Neural cell (in vitro differentiated cells): ENCODE results near the gene ZFP90. TPM values are rescaled to one million over a fixed set of nuclear protein-coding genes. Genes with fewer than 3 reads are reported as not detected.

Experiments used
- H2AFZ ChIP-seq: fragments of 200-600, 300-800 bp; sonication (generic), shearing (Covaris generic); 2 replicates; pipeline ENCODE4 v1.6.0; 2014; ENCODE audit warnings: low read depth, mild to moderate bottlenecking, antibody characterized with exemption, low read length, moderate library complexity
- H3F3A ChIP-seq: fragments of 200-600 bp; shearing (Covaris generic); 2 replicates; pipeline ENCODE4 v1.6.1; 2016; ENCODE audit warnings: mild to moderate bottlenecking, moderate library complexity, mixed read lengths, antibody characterized with exemption, low read length; ENCODE audit not compliant: insufficient read depth, poor library complexity, severe bottlenecking
- H3K27ac ChIP-seq: fragments of 200-600, 300-800 bp; sonication (generic), shearing (Covaris generic); 2 replicates; pipeline ENCODE4 v1.5.1; 2014; ENCODE audit warnings: mild to moderate bottlenecking, low read length, moderate library complexity
- H3K27me3 ChIP-seq: fragments of 300-800, 200-600 bp; sonication (generic), shearing (Covaris generic); 2 replicates; pipeline ENCODE4 v1.6.0; 2014; ENCODE audit warnings: mild to moderate bottlenecking, low read depth, low read length, moderate library complexity; ENCODE audit not compliant: insufficient read depth
- H3K36me3 ChIP-seq: fragments of 300-800, 200-600 bp; sonication (generic), shearing (Covaris generic); 2 replicates; pipeline ENCODE4 v1.5.1; 2014; ENCODE audit warnings: mild to moderate bottlenecking, antibody characterized with exemption, low read length, moderate library complexity; ENCODE audit not compliant: insufficient read depth
- H3K4me2 ChIP-seq: fragments of 300-800, 200-600 bp; sonication (generic), shearing (Covaris generic); 2 replicates; pipeline ENCODE4 v1.6.0; 2014; ENCODE audit warnings: mild to moderate bottlenecking, low read length
- H3K4me3 ChIP-seq: fragments of 300-800, 200-600 bp; sonication (generic), shearing (Covaris generic); 2 replicates; pipeline ENCODE4 v1.5.1; 2014; ENCODE audit warnings: mild to moderate bottlenecking, low read length, moderate library complexity
- H3K79me2 ChIP-seq: fragments of 200-600 bp; shearing (Covaris generic); replicated peaks from 2 replicates; pipeline ENCODE4 v1.6.0; 2014; ENCODE audit warnings: mild to moderate bottlenecking, low read length, moderate library complexity; ENCODE audit not compliant: insufficient read depth
- H3K9ac ChIP-seq: fragments of 300-800, 200-600 bp; sonication (generic), shearing (Covaris generic); 2 replicates; pipeline ENCODE4 v1.6.1; 2016; ENCODE audit warnings: mild to moderate bottlenecking, low read length, mixed read lengths
- H3K9me2 ChIP-seq: fragments of 200-600 bp; shearing (Covaris generic); 2 replicates; pipeline ENCODE4 v1.6.1; 2016; ENCODE audit warnings: mild to moderate bottlenecking, low read length, mixed read lengths; ENCODE audit not compliant: insufficient read depth
- H3K9me3 ChIP-seq: fragments of 200-600, 300-800 bp; sonication (generic), shearing (Covaris generic); 2 replicates; pipeline ENCODE4 v1.6.1; 2016; ENCODE audit warnings: mild to moderate bottlenecking, mixed run types, low read length, moderate library complexity, mixed read lengths
- H4K20me1 ChIP-seq: fragments of 200-600 bp; shearing (Covaris generic); 2 replicates; pipeline ENCODE4 v1.6.1; 2016; ENCODE audit warnings: mild to moderate bottlenecking, mixed run types; ENCODE audit not compliant: insufficient read depth
- CTCF ChIP-seq: fragments of 450-650 bp; IDR thresholded peaks from 2 replicates; pipeline ENCODE4 v1.5.1; 2014; ENCODE audit warnings: antibody characterized with exemption, mild to moderate bottlenecking, moderate library complexity; ENCODE audit not compliant: poor library complexity, severe bottlenecking
- EP300 ChIP-seq: fragments of 450-650 bp; conservative IDR thresholded peaks from 2 replicates; pipeline ENCODE4 v1.6.1; 2014; ENCODE audit warnings: antibody characterized with exemption, mild to moderate bottlenecking, moderate library complexity; ENCODE audit not compliant: poor library complexity, severe bottlenecking
- EZH2 ChIP-seq: fragments of 200-600, 300-800 bp; shearing (Covaris generic), sonication (generic); IDR thresholded peaks from 2 replicates; pipeline ENCODE4 v1.6.1; 2014; ENCODE audit warnings: antibody characterized with exemption, low read length, borderline replicate concordance, mild to moderate bottlenecking; ENCODE audit not compliant: insufficient read depth, poor library complexity, severe bottlenecking
- MXI1 ChIP-seq: fragments of 450-650 bp; conservative IDR thresholded peaks from 2 replicates; pipeline ENCODE4 v1.6.1; 2014; ENCODE audit warnings: antibody characterized with exemption, mild to moderate bottlenecking; ENCODE audit not compliant: poor library complexity, severe bottlenecking
- POLR2AphosphoS5 ChIP-seq: IDR thresholded peaks from 2 replicates; pipeline ENCODE4 v1.6.1; 2012
- RAD21 ChIP-seq: fragments of 450-650 bp; conservative IDR thresholded peaks from 2 replicates; pipeline ENCODE4 v1.6.1; 2014; ENCODE audit warnings: antibody characterized with exemption, mild to moderate bottlenecking, moderate library complexity
- REST ChIP-seq: IDR thresholded peaks from 2 replicates; pipeline ENCODE4 v1.6.1; 2012; ENCODE audit warnings: borderline replicate concordance
- SMC3 ChIP-seq: fragments of 450-650 bp; conservative IDR thresholded peaks from 2 replicates; pipeline ENCODE4 v1.6.1; 2014; ENCODE audit warnings: antibody characterized with exemption, mild to moderate bottlenecking, moderate library complexity; ENCODE audit not compliant: poor library complexity
- TAF1 ChIP-seq: IDR thresholded peaks from 2 replicates; pipeline ENCODE4 v1.6.1; 2012; ENCODE audit warnings: low read depth
- polyA plus RNA-seq: library from polyadenylated mRNA; depleted of rRNA; stranded (reverse); fragments of >200 nt; gene quantifications from 2 replicates; pipeline ENCODE4 v1.2.3, GENCODE V29; 2014

Gene ZFP90
- polyA plus RNA-seq, 1 donor from 2014 or later, result 73.6 TPM

- no peaks in the 10 kb centered on the region for H3K79me2 ChIP-seq
- H2AFZ ChIP-seq, result no peak overlapping the region
- H3K9me2 ChIP-seq, result no peaks in the 10 kb centered on the region
- no peak for TF ChIP-seq RAD21
- no peak for TF ChIP-seq SMC3
- no peak for TF ChIP-seq REST
- no peak for TF ChIP-seq POLR2AphosphoS5
- TF ChIP-seq TAF1, result no peak
- no peak for TF ChIP-seq CTCF
- TF ChIP-seq EP300, result no peak
- no peak for TF ChIP-seq EZH2
- TF ChIP-seq MXI1, result no peak
- no peak overlapping the region for H3K4me2 ChIP-seq
- no peaks in the 10 kb centered on the region for H3K9me3 ChIP-seq
- no peaks in the 10 kb centered on the region for H3F3A ChIP-seq
- no peaks in the 10 kb centered on the region for H4K20me1 ChIP-seq
- no peak overlapping the region for H3K27ac ChIP-seq
- H3K9ac ChIP-seq, result no peak overlapping the region
- no peak overlapping the region for H3K4me3 ChIP-seq
- H3K36me3 ChIP-seq, result no peaks in the 10 kb centered on the region
- H3K27me3 ChIP-seq, result no peaks in the 10 kb centered on the region
Measured at GRCh38 chr16:68512183-68512582, 26.9 kb upstream of the ZFP90 start.

- no peaks in the 10 kb centered on the region for H3K9me3 ChIP-seq
- H3K4me3 ChIP-seq, result no peak overlapping the region
- no peaks in the 10 kb centered on the region for H3K9me2 ChIP-seq
- TF ChIP-seq POLR2AphosphoS5, result no peak
- no peak for TF ChIP-seq CTCF
- no peak for TF ChIP-seq SMC3
- no peak for TF ChIP-seq EZH2
- TF ChIP-seq EP300, result no peak
- no peak for TF ChIP-seq TAF1
- no peak for TF ChIP-seq MXI1
- no peak for TF ChIP-seq RAD21
- no peak for TF ChIP-seq REST
- H3K27me3 ChIP-seq, result no peaks in the 10 kb centered on the region
- no peak overlapping the region for H3K27ac ChIP-seq
- no peak overlapping the region for H3K4me2 ChIP-seq
- H3K79me2 ChIP-seq, result no peaks in the 10 kb centered on the region
- H3K36me3 ChIP-seq, result no peaks in the 10 kb centered on the region
- H4K20me1 ChIP-seq, result no peaks in the 10 kb centered on the region
- H3F3A ChIP-seq, result no peaks in the 10 kb centered on the region
- H3K9ac ChIP-seq, result no peak overlapping the region
- no peak overlapping the region for H2AFZ ChIP-seq
Measured at GRCh38 chr16:68512742-68513141, 26.3 kb upstream of the ZFP90 start.
